H9 (cell line): ENCODE results near the gene HAUS1. TPM values are rescaled to one million over a fixed set of nuclear protein-coding genes. Genes with fewer than 3 reads are reported as not detected.
A peak's percentile ranks its signal among the peaks of the same experiment; 100 is the strongest.

ENCODE experiments used
- DNase-seq: peaks from one replicate; pipeline ENCODE4 v3.0.0-alpha.2; 2017
- H2AFZ ChIP-seq: one replicate; pipeline ENCODE4 v1.6.1; 2013; ENCODE audit warnings: mild to moderate bottlenecking, low read length, control low read depth, moderate library complexity
- H2AK5ac ChIP-seq: 2 replicates; pipeline ENCODE4 v1.6.1; 2013; ENCODE audit warnings: low read length, control low read depth, mixed read lengths; ENCODE audit not compliant: insufficient read length
- H2BK120ac ChIP-seq: one replicate; pipeline ENCODE4 v1.6.1; 2013; ENCODE audit warnings: low read depth, mild to moderate bottlenecking, low read length, control low read depth, inconsistent platforms; ENCODE audit not compliant: poor library complexity, severe bottlenecking
- H2BK12ac ChIP-seq: 2 replicates; pipeline ENCODE4 v1.6.1; 2013; ENCODE audit warnings: low read length, control low read depth, mixed read lengths, low read depth; ENCODE audit not compliant: insufficient read length
- H2BK15ac ChIP-seq: 2 replicates; pipeline ENCODE4 v1.6.1; 2013; ENCODE audit warnings: low read depth, low read length, control low read depth
- H2BK20ac ChIP-seq: one replicate; pipeline ENCODE4 v1.6.1; 2013; ENCODE audit warnings: low read depth, mild to moderate bottlenecking, low read length, control low read depth, inconsistent platforms; ENCODE audit not compliant: poor library complexity, severe bottlenecking
- H2BK5ac ChIP-seq: 2 replicates; pipeline ENCODE4 v1.6.1; 2013; ENCODE audit warnings: low read length, control low read depth, mixed read lengths; ENCODE audit not compliant: insufficient read length
- H3K14ac ChIP-seq: 2 replicates; pipeline ENCODE4 v1.6.1; 2013; ENCODE audit warnings: low read length, control low read depth; ENCODE audit not compliant: insufficient read depth
- H3K18ac ChIP-seq: 2 replicates; pipeline ENCODE4 v1.6.1; 2013; ENCODE audit warnings: low read depth, mild to moderate bottlenecking, mixed read lengths, low read length, control low read depth; ENCODE audit not compliant: insufficient read length
- H3K23ac ChIP-seq: 2 replicates; pipeline ENCODE4 v1.6.1; 2013; ENCODE audit warnings: low read length, control low read depth, mixed read lengths, low read depth; ENCODE audit not compliant: insufficient read length
- H3K23me2 ChIP-seq: 2 replicates; pipeline ENCODE4 v1.6.1; 2013; ENCODE audit warnings: low read depth, mild to moderate bottlenecking, mixed read lengths, low read length, control low read depth; ENCODE audit not compliant: insufficient read length, poor library complexity, severe bottlenecking
- H3K27ac ChIP-seq: 2 replicates; pipeline ENCODE4 v1.5.1; 2013; ENCODE audit warnings: low read length, control low read depth, mixed read lengths, low read depth; ENCODE audit not compliant: insufficient read length
- H3K27me3 ChIP-seq: 2 replicates; pipeline ENCODE4 v1.6.1; 2013; ENCODE audit warnings: low read length, control low read depth, inconsistent platforms; ENCODE audit not compliant: insufficient read depth
- H3K4ac ChIP-seq: 2 replicates; pipeline ENCODE4 v1.6.1; 2013; ENCODE audit warnings: low read depth, mild to moderate bottlenecking, control low read depth, inconsistent platforms, low read length, moderate library complexity
- H3K4me1 ChIP-seq: 2 replicates; pipeline ENCODE4 v1.6.1; 2013; ENCODE audit warnings: low read length, control low read depth, inconsistent platforms; ENCODE audit not compliant: insufficient read depth
- H3K4me2 ChIP-seq: 2 replicates; pipeline ENCODE4 v1.6.1; 2013; ENCODE audit warnings: low read length, control low read depth, mixed read lengths; ENCODE audit not compliant: insufficient read length, insufficient read depth
- H3K56ac ChIP-seq: 2 replicates; pipeline ENCODE4 v1.6.1; 2013; ENCODE audit warnings: low read depth, mild to moderate bottlenecking, mixed read lengths, low read length, control low read depth; ENCODE audit not compliant: insufficient read length
- H3K79me1 ChIP-seq: 2 replicates; pipeline ENCODE4 v1.6.1; 2013; ENCODE audit warnings: low read depth, mild to moderate bottlenecking, moderate library complexity, low read length, control low read depth, inconsistent platforms; ENCODE audit not compliant: insufficient read depth, poor library complexity, severe bottlenecking
- H3K79me2 ChIP-seq: 2 replicates; pipeline ENCODE4 v1.6.1; 2013; ENCODE audit warnings: low read length, control low read depth, inconsistent platforms; ENCODE audit not compliant: insufficient read depth
- H3K9ac ChIP-seq: 2 replicates; pipeline ENCODE4 v1.6.1; 2013; ENCODE audit warnings: low read length, control low read depth, mixed read lengths; ENCODE audit not compliant: insufficient read length; ENCODE audit errors: extremely low read depth
- H3K9me3 ChIP-seq: one replicate; pipeline ENCODE4 v1.6.1; 2013; ENCODE audit warnings: low read depth, low read length, inconsistent platforms; ENCODE audit not compliant: control insufficient read depth
- H3T11ph ChIP-seq: one replicate; pipeline ENCODE4 v1.6.1; 2013; ENCODE audit warnings: mild to moderate bottlenecking, low read length, control low read depth, inconsistent platforms
- H4K20me1 ChIP-seq: one replicate; pipeline ENCODE4 v1.6.1; 2013; ENCODE audit not compliant: control insufficient read depth, insufficient read length, insufficient read depth
- H4K5ac ChIP-seq: 2 replicates; pipeline ENCODE4 v1.6.1; 2013; ENCODE audit warnings: low read depth, mild to moderate bottlenecking, mixed read lengths, low read length, control low read depth; ENCODE audit not compliant: insufficient read length
- H4K8ac ChIP-seq: replicated peaks from 2 replicates; pipeline ENCODE4 v1.6.1; 2013; ENCODE audit warnings: low read length, control low read depth, mixed read lengths, low read depth; ENCODE audit not compliant: insufficient read length
- H4K91ac ChIP-seq: 2 replicates; pipeline ENCODE4 v1.6.1; 2013; ENCODE audit warnings: low read depth, mild to moderate bottlenecking, moderate library complexity, mixed read lengths, low read length, control low read depth; ENCODE audit not compliant: insufficient read length
- H3K27ac Mint-ChIP-seq, 3 experiments: 2 replicates in 2 of 3; 3 replicates in 1 of 3; pipeline ENCODE4 v1.8.0; 2020 to 2021; ENCODE audit warnings: mixed read lengths in 3 of 3, mild to moderate bottlenecking in 1 of 3, moderate library complexity in 1 of 3
- H3K27me3 Mint-ChIP-seq: 2 replicates; pipeline ENCODE4 v1.8.0; 2021; ENCODE audit warnings: low read depth, mild to moderate bottlenecking, moderate library complexity, mixed read lengths
- H3K36me3 Mint-ChIP-seq, 3 experiments: 2 replicates in 2 of 3; 3 replicates in 1 of 3; pipeline ENCODE4 v1.8.0; 2020 to 2021; ENCODE audit warnings: low read depth in 3 of 3, mixed read lengths in 3 of 3; ENCODE audit not compliant: insufficient read depth in 1 of 3
- H3K4me1 Mint-ChIP-seq, 2 experiments: 2 replicates each; pipeline ENCODE4 v1.8.0; 2020; ENCODE audit warnings: mixed read lengths in 2 of 2
- H3K4me3 Mint-ChIP-seq, 2 experiments: 2 replicates in 1 of 2; 3 replicates in 1 of 2; pipeline ENCODE4 v1.8.0; 2020 to 2021; ENCODE audit warnings: mild to moderate bottlenecking in 2 of 2, mixed read lengths in 2 of 2, moderate library complexity in 1 of 2
- H3K9me3 Mint-ChIP-seq, 2 experiments: 2 replicates in 1 of 2; 3 replicates in 1 of 2; pipeline ENCODE4 v1.8.0; 2020; ENCODE audit warnings: mild to moderate bottlenecking in 2 of 2, mixed read lengths in 2 of 2, moderate library complexity in 1 of 2
- CTCF ChIP-seq: fragments of 200-600 bp; sonication (generic); conservative IDR thresholded peaks from 3 replicates; pipeline ENCODE4 v1.8.0; 2021; ENCODE audit warnings: antibody characterized with exemption, mild to moderate bottlenecking
- WGBS: extraction: QIAGEN DNeasy Blood & Tissue Kit; methylation state at CpG from one replicate; pipeline ENCODE4 v1.1.7; 2013; ENCODE audit warnings: missing lambda C conversion rate, low lambda C conversion rate, mixed read lengths; ENCODE audit not compliant: insufficient read length; ENCODE audit errors: extremely low coverage; 5-methylcytosine and 5-hydroxymethylcytosine counted together
- total RNA-seq: library from RNA; stranded (reverse); gene quantifications from 2 replicates; pipeline ENCODE4 v1.2.1, GENCODE V29; 2021

The HAUS1 gene
- total RNA-seq, 1 experiment from 2014 or later: 87.0 TPM

DNA sequence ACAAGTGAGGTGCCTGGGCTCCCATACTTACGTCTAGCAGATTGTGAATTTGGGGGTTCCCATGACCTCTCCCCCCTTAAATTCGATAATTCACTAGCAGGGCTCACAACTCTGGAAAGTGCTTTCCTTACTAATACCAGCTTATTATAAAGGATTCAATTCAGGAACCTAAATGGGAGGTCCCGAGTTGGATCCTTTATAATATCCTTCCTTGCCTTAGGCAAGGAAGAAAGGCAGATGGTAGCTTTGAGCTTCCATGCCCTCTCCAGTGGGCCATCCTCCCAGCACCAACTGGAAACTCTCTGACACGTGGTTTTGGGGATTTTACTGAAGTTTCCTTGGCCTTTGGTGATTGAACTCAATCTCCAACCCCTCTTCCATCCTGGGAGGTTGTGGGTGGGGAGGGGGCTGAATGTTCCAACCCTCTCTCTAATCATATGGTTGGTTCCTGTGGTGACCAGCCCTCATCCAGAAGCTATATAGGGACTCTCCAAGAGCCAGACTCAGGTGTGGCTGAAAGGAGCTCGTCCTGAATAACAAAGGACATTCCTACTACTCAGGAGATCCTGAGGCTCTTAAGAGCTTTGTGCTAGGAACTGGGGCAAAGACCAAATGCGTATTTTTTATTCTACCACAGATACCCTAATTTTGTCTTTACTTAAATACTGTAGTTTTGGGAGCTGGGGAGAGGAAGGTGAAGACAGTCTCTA lies 62.2 kb downstream of the HAUS1 start:
- no peaks in the 10 kb centered on the region; a peak in 1 of 5 replicates for H3K9me3 Mint-ChIP-seq
- DNase-seq: peak; percentile 52
- no peak overlapping the region for H2BK15ac ChIP-seq
- H3K23ac ChIP-seq: no peak overlapping the region
- no peak overlapping the region for H3T11ph ChIP-seq
- H2BK20ac ChIP-seq: no peak overlapping the region
- no peak for TF ChIP-seq CTCF
- H2AFZ ChIP-seq: no peak overlapping the region
- H2BK12ac ChIP-seq: no peak overlapping the region
- H2BK5ac ChIP-seq: no peak overlapping the region
- H3K4me1 Mint-ChIP-seq: peaks cover 37 to 44% of the 10 kb centered on the region in 2 experiments
- H3K56ac ChIP-seq: no peak overlapping the region
- H3K4ac ChIP-seq: no peak overlapping the region
- no peaks in the 10 kb centered on the region for H3K36me3 Mint-ChIP-seq
- H4K5ac ChIP-seq: no peak overlapping the region
- H2AK5ac ChIP-seq: no peak overlapping the region
- H3K18ac ChIP-seq: peak overlapping the region; percentile 41
- no peaks in the 10 kb centered on the region for H3K9me3 ChIP-seq
- no peak overlapping the region for H3K9ac ChIP-seq
- H3K14ac ChIP-seq: no peak overlapping the region; the same call in 1 of the 2 replicates
- no peaks in the 10 kb centered on the region; the same call in 1 of the 2 replicates for H3K27me3 Mint-ChIP-seq
- H3K27me3 ChIP-seq: no peaks in the 10 kb centered on the region
- H3K23me2 ChIP-seq: no peaks in the 10 kb centered on the region
- no peak overlapping the region for H3K4me2 ChIP-seq
- no peak overlapping the region for H4K91ac ChIP-seq
- peaks cover 5% of the 10 kb centered on the region; the same call in 1 of the 2 replicates for H3K4me1 ChIP-seq
- H4K20me1 ChIP-seq: peaks cover 3% of the 10 kb centered on the region
- WGBS: no CpG with 5 or more reads among the region's 6 CpGs
- H3K79me2 ChIP-seq: no peaks in the 10 kb centered on the region
- H3K27ac Mint-ChIP-seq: peak overlapping the region; percentile 9 to 93 (median 81)
- H3K79me1 ChIP-seq: no peaks in the 10 kb centered on the region
- peak overlapping the region in 1 of 2 experiments; percentile 62; a peak in 2 of 5 replicates for H3K4me3 Mint-ChIP-seq
- H4K8ac ChIP-seq: no peak overlapping the region
- H3K27ac ChIP-seq: no peak overlapping the region
- no peak overlapping the region for H2BK120ac ChIP-seq
